Stimulated activated naive CD8-positive, alpha-beta T cell treated with anti-CD3 and anti-CD28 coated beads, Interleukin-15, Interleukin-2, amounts not matched to agents 100 U/mL and 50 U/mL, for 24 hours (primary cell): ENCODE results near the gene RAD51B.
"Not testable (repeated sequence)": the region's sequence is repeated elsewhere in the genome, so short reads cannot be mapped to it uniquely, and the experiment has no call there.

Experiments
- ATAC-seq: fragments of 150-1000 bp; cut with Tn5 transposase; one replicate; pipeline ENCODE4 v1.10.0; 2021
- DNase-seq: peaks from one replicate; pipeline ENCODE4 v3.0.0; 2021

The RAD51B gene

GRCh38 chr14:68302938-68303337, 483.4 kb downstream of the RAD51B start:
- DNase-seq, ATAC-seq: not testable (repeated sequence)

GRCh38 chr14:68305738-68306137, 486.2 kb downstream of the RAD51B start:
- no peak for DNase-seq
- no peak for ATAC-seq

GRCh38 chr14:68306265-68306933, 486.8 kb downstream of the RAD51B start:
- ATAC-seq: no peak
- no peak for DNase-seq

- ATAC-seq: no peak
These were observed 487.6 kb downstream of the RAD51B start for GRCh38 chr14:68306934-68307789.

GRCh38 chr14:68307790-68308168, 488.2 kb downstream of the RAD51B start:
- no peak for DNase-seq
- ATAC-seq: no peak

More at GRCh38 chr14:68306934-68307789, 487.6 kb downstream of the RAD51B start:
- DNase-seq: no peak

GRCh38 chr14:68308726-68309520, 489.3 kb downstream of the RAD51B start:
- ATAC-seq (no peak), DNase-seq (no peak)

- no peak for ATAC-seq
- DNase-seq: no peak
These were observed 490.0 kb downstream of the RAD51B start for GRCh38 chr14:68309616-68310015.

- no peak for DNase-seq
- no peak for ATAC-seq
These were observed 492.7 kb downstream of the RAD51B start for GRCh38 chr14:68312300-68312699.

- ATAC-seq: peak; percentile 92
- DNase-seq: peak; percentile 31
These were observed 493.5 kb downstream of the RAD51B start for GRCh38 chr14:68312884-68313610.

- DNase-seq (no peak), ATAC-seq (no peak)
These were observed 495.1 kb downstream of the RAD51B start for GRCh38 chr14:68314642-68315041.

GRCh38 chr14:68315081-68315480, 495.5 kb downstream of the RAD51B start:
- ATAC-seq (no peak), DNase-seq (no peak)

GRCh38 chr14:68316078-68316868, 496.7 kb downstream of the RAD51B start:
- ATAC-seq (no peak), DNase-seq (no peak)

- DNase-seq (no peak), ATAC-seq (no peak)
These were observed 497.7 kb downstream of the RAD51B start for GRCh38 chr14:68317239-68317638.

- DNase-seq (no peak), ATAC-seq (no peak)
These were observed 499.2 kb downstream of the RAD51B start for GRCh38 chr14:68318828-68319227.

GRCh38 chr14:68320495-68320894, 500.9 kb downstream of the RAD51B start:
- no peak for DNase-seq
- ATAC-seq: no peak

- ATAC-seq (no peak), DNase-seq (no peak)
These were observed 503.5 kb downstream of the RAD51B start for GRCh38 chr14:68322940-68323620.

GRCh38 chr14:68325267-68325807, 505.8 kb downstream of the RAD51B start:
- DNase-seq (no peak), ATAC-seq (no peak)

- ATAC-seq (no peak), DNase-seq (no peak)
These were observed 507.7 kb downstream of the RAD51B start for GRCh38 chr14:68327231-68327630.

GRCh38 chr14:68328509-68328908, 508.9 kb downstream of the RAD51B start:
- DNase-seq (no peak), ATAC-seq (no peak)

GRCh38 chr14:68331426-68331825, 511.8 kb downstream of the RAD51B start:
- DNase-seq (no peak), ATAC-seq (no peak)
